T1000 (cell line): ENCODE results near the gene CNTN2.

Experiments used
- DNase-seq: peaks from one replicate; lab custom pipeline; 2025; ENCODE audit warnings: mixed read lengths; lab: John Stamatoyannopoulos, UW

The CNTN2 gene

DNA sequence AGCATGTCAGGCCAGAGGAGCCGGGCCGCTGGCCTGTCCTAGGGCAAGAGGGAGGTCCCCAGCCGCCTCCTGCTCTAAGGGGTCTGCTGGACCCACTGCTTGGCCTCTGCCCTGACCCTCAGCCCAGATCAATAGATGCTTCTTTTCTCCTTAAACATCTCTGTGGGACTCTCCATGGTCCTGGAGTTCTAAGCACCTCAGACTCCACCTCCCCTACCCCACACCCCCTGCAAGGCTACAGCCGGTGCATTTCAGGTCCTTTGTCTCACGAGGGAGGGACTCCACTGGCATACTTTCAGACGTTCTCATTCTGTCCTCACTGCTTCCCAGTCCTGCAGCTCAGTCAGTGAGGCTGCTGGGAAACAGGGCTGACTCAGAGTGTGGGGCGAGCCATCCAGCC is 11.0 kb downstream of the CNTN2 start:
- no peak for DNase-seq

DNA sequence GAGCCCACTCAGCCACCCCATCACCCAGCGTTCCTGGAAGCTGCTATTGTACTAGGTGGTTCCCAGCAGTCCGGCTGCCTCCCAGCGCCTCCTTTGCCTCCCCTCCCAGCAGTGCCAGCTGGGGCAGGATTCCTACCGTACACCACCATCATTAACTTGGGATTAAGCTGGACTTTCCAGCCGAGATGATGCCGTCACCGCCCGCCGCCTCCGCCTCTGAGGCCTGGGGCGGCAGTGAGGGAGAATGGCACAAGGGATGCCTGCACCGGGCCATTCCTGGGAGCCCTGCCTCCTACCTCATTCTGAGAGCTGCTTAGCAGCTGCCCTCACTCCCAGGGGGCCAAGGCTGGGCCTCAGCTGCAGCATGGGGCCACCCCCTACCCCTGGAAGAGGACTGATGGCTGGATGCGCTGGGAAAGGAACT is 13.2 kb downstream of the CNTN2 start:
- no peak for DNase-seq

DNA sequence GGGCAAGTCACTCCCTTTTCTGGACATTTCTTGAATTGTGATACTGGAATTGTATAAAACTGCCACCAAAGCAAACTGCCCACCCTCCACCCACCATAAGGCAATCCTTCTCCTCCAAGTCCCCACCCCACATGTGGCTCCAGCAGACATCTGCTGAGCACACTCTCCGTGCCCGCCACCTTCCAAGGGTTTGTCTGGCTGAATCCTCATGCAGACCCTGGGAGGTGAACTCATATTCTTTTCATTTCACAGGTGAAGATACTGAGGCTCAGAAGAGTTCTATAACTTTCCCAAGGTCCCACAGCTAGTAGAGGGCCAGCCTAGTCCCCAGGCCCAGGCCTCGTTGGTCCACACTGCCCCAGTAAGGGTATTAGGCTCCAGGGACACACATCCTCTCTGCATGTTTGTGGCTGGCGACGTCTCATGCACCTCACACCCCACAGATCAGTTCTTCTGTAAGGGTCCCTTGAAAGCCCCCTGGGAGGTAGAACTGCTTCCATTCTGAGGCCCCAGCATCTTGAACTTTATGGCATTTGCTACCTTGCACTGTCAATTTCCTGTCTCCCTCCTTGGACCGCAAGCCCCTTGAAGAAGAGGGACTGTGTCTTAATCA is 14.1 kb downstream of the CNTN2 start:
- no peak for DNase-seq

DNA sequence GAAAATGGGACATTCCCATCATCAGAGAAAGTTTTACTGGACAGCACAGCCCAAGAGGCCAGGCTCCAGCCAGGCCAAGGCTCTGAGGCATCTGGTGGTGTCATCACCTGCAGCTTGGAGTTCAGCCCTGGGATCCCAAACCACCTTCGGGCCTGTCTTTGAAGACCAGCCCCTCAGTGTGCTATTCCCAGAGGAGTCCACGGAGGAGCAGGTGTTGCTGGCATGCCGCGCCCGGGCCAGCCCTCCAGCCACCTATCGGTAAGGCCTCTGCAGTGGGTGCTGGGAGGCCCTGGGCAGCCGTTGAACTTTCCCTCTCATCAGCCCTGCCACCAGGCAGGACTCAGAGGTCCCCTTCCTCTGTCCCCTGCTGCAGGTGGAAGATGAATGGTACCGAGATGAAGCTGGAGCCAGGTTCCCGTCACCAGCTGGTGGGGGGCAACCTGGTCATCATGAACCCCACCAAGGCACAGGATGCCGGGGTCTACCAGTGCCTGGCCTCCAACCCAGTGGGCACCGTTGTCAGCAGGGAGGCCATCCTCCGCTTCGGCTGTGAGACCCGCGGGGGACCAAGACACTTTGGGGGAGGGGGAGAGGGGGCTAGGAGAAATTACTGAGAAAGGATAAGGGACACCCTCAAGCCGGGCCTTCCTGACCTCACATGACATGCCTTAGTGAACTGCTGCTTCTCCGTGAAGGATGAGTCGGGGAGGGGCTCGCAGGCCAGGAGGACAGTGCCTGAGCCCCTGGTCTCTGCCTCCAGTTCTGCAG is 15.0 kb downstream of the CNTN2 start:
- DNase-seq: no peak

DNA sequence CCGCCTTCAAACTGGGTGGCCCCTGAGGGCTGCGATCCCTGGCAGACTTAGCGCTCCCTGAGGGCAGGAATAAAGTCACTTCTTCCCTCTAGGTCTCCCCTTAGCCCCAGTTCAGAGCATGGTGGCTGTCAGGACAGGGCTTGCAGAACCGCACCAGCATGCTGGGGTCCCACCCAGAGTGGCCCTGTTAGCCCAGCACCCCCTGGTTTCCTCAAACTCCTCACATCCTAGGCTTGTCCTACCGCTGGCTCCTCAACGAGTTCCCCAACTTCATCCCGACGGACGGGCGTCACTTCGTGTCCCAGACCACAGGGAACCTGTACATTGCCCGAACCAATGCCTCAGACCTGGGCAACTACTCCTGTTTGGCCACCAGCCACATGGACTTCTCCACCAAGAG is 15.8 kb downstream of the CNTN2 start:
- no peak for DNase-seq

DNA sequence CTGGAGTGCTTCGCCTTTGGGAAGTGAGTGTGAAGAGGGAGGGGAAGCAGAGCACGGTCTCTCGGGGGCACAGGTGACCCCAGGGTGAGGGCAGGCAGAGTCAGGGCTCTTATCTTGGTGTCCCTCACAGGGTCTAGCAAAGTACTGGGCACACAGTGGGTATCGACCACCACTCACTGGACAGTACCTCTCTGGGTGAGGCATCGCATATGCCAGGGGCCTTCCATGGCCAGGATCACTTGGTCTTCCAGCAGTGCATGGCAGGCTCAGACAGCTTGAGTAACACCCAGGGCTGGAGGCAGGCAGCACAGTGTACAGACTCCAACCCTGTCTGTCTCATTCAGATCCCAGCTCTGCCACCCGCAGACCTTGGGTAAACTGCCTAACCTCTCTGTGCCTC is 16.6 kb downstream of the CNTN2 start:
- no peak for DNase-seq

DNA sequence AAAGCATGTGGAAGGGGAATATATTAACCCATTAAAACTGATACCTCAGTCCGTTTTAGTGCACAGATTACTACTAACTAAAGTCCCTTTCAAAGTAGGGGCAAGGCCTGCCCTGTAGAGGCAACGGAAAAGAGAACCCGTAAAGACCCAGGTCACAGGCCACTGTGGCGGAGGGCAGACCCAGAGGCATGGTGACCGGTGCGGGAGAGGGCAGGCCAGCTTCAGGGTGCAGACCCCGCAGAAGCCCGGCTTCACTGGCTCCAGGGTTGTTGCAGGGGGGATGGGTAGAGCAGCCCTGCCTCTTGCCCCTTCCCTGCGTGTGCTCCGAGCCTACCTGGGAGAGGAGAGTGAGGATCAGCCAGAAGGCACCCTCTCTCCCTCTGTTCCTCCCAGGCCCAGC is 17.7 kb downstream of the CNTN2 start:
- no peak for DNase-seq

DNA sequence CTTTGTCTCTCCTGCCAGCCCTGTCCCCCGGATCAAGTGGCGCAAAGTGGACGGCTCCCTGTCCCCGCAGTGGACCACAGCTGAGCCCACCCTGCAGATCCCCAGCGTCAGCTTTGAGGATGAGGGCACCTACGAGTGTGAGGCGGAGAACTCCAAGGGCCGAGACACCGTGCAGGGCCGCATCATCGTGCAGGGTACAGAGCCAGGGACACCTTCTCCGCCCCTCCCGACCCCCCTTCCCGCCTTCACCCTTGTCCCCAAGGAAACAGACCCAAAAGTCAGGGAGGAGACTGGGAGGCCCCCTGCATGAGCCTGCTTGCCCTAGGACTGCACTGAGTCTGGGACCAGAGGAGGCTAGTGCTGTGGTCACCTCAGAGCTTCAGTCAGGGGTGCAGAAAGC is 18.2 kb downstream of the CNTN2 start:
- no peak for DNase-seq

DNA sequence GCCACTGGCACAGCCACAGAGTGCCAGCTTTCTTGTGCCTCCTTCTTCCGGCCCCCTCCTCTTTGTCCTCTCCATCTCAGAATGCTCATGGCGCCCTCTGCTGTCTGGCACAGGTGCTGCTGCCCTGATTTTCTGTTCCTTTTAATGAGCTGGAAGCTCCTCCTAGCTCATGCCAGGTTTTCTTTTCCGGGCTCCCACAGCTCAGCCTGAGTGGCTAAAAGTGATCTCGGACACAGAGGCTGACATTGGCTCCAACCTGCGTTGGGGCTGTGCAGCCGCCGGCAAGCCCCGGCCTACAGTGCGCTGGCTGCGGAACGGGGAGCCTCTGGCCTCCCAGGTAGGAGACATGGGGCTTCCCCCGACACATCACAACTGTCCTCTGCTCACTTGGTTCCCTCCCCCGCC is 18.7 kb downstream of the CNTN2 start:
- DNase-seq: no peak

DNA sequence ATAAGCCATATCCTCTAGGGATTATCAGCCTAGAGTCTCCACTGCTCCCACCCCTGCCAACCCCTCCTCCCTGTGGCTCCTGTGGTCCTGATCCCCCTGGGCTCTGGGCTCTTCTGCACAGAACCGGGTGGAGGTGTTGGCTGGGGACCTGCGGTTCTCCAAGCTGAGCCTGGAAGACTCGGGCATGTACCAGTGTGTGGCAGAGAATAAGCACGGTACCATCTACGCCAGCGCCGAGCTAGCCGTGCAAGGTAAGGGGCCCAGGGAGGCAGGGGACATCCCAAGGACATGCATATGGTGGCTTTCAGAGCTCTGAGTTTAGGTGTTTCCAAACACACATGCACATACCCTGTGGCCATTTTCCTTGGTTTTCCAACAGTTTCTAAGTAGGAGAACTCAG is 19.3 kb downstream of the CNTN2 start:
- DNase-seq: no peak

DNA sequence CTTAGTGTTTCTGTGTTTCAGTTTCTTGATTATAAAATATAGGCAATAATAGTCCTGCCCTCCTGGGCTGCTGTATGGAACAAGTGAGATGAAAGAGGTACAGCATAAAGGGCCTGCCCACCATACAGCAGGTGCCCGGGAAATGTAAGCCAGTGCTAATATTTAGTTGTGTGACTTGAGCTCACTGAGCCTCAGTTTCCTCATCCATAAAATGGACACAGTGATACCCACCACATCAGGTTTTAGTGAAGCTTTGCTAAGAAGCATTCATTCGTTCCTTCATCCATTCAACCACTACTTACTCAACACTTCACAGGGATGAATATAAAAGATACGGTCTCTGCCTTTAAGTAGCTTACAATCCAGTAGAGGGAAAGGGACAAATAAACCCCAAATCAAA is 19.9 kb downstream of the CNTN2 start:
- no peak for DNase-seq

DNA sequence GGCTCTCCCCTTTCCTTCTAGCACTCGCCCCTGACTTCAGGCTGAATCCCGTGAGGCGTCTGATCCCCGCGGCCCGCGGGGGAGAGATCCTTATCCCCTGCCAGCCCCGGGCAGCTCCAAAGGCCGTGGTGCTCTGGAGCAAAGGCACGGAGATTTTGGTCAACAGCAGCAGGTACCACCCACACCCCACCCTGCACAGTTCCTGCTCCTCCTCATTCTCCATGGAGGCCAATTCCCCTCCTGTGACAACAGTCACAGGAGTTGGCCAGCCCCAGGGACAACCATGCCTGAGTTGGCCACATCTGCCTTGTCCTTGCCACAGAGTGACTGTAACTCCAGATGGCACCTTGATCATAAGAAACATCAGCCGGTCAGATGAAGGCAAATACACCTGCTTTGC is 21.3 kb downstream of the CNTN2 start:
- no peak for DNase-seq

DNA sequence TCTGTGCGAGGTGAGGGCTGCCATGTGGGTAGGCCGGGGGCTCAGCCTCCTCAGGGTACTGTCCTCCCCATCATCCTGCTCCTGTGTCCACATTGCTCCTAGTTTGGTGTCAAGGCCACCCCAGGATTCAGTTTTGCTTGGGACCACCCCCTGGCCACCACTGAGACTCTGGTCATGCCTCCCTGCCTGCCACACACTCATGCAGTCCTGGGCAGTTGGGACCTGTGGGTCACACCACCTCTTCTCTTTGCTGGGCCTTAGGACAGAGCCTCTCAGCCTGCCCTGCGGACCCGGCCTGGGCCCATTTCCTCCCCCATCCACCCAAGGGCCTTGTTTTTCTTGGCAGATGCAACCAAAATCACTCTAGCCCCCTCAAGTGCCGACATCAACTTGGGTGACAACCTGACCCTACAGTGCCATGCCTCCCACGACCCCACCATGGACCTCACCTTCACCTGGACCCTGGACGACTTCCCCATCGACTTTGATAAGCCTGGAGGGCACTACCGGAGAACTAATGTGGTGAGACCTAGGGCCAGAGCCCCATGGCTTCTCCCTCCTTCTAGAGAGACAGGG is 21.8 kb downstream of the CNTN2 start:
- DNase-seq: no peak

DNA sequence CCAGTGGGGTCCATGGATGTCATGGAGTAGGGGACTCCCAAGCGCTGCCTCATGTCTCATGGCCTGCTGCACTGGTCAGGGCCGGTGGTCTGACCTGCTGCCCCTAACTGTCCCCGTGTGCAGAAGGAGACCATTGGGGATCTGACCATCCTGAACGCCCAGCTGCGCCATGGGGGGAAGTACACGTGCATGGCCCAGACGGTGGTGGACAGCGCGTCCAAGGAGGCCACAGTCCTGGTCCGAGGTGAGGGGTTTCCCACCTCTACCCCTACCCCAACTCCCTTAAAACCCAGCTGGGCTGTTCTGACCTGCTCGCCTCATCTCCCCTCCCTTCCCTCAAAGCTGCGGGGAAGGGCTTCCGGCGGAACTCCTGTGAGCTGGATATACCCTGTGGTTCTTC is 22.7 kb downstream of the CNTN2 start:
- no peak for DNase-seq

DNA sequence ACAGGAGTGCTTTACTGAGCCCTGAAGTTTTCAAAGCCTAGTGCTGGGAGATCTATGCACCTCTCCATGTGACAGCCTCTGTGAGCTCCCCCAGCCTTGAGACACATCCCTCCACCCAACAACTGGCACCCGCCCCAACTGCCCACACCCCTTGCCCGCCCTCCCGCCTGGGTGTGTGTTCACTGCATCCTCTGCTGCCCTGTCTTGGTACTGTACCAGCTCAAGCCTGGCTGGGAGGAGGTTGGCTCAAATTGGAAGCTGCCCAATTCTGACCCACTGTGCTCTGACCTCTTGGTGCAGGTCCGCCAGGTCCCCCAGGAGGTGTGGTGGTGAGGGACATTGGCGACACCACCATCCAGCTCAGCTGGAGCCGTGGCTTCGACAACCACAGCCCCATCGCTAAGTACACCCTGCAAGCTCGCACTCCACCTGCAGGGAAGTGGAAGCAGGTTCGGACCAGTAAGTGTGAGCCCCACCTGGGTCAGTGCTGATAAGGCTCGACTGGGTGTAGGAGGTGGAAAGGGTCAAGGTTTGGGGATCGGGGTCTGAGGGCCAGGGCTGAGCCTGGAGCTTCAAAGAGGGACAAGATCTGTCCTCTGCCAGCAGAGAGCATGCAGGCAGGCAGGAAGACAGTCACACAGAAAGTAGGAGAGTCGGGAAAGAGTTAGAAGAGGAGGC is 23.3 kb downstream of the CNTN2 start:
- no peak for DNase-seq

DNA sequence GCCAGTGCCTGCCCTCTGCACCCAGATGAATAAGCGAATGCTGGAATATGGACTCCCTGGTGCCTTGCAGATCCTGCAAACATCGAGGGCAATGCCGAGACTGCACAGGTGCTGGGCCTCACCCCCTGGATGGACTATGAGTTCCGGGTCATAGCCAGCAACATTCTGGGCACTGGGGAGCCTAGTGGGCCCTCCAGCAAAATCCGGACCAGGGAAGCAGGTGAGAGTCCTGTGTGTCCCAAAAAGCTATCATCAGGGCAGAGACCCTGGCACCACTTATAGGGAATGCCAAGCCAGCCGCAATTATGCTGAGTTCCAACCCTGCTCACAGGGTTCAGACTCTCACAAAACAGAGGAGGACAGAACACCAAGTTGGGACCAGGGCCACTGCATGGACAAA is 24.0 kb downstream of the CNTN2 start:
- DNase-seq: no peak

DNA sequence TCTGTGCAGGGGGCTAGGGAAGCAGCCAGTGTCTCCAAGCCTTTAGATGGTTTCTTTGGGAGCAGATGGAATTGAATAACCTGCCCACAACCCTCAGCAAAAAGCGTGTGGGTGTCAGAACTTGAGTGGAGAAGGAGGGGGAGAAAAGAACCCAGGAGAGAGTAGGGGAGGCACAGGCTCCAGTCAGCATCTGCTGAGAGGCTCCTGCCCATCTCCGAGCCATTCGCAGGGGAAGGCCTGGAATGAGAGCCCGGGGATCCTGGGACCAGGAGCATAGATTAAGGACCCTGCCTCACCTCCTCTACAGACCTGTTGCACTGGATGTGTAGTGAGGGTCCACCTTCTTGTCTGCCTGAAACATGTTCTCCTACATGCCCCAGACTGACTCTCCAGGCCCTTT is 25.0 kb downstream of the CNTN2 start:
- no peak for DNase-seq

DNA sequence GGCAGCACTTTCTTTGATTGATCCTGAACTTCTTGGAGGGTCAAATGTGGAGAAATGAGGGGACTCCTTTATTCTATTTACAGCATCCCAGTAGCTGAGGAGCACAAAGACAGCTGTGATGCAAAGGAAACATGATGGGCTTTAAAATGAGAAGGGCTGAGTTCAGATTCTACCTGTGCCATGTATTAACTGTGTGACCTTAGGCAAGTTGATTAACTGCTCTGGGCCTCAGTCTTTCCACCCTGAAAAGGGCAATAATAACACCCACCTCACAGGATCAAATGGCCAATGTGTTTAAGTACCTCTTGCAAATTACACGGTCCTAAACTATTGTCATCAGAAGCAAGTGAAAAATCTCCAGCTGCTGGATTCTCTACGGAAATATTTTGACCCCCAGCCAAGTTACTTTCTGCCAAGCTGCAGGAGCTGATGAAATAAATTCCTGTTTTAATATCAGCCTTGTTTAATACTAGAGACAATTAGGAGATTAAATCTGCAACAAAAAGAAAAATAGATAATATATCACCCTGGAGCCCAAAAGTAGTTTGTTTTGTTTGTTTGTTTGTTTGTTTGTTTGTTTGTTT is 25.5 kb downstream of the CNTN2 start:
- DNase-seq: no peak

DNA sequence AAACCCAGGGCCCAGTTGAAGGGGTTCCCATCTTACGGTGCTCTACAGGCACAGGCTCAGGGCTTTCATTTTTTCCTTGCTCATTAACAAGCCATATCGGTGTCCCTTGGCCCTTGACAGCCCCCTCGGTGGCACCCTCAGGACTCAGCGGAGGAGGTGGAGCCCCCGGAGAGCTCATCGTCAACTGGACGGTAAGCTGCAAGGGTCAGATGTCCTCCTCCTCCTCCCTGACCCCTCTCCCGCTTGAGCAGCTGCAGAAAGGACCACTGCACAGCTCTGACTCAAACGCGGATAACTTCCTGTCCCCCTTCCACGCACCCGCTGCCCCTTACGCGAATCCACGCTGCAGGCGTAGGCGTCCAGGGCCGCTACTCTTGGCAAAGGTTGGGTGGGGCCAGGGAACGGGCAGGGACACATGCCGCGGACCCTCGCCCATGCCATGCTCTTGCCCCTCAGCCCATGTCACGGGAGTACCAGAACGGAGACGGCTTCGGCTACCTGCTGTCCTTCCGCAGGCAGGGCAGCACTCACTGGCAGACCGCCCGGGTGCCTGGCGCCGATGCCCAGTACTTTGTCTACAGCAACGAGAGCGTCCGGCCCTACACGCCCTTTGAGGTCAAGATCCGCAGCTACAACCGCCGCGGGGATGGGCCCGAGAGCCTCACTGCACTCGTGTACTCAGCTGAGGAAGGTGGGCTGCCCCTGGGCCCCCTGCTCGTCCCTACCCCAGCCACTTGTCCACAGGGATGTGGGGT is 26.5 kb downstream of the CNTN2 start:
- no peak for DNase-seq

DNA sequence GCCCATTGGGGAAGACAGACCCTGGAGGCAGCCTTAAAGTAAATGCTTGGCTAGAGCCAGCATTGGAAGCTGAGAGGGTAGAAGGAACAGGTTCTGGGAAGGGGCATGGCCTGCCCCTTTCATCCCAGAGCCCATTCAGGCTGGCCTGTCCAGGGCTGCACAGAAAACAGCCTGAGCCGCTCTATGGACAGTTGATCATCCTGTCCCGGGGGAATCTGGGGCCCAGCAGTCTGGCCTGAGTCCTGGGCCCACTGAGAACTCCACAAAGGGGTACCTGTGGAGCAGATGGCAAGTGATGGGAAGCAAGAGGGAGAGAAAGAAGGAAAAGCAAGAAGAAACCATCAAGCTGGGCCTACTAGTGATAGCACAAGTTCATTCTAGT is 28.0 kb downstream of the CNTN2 start:
- no peak for DNase-seq

DNA sequence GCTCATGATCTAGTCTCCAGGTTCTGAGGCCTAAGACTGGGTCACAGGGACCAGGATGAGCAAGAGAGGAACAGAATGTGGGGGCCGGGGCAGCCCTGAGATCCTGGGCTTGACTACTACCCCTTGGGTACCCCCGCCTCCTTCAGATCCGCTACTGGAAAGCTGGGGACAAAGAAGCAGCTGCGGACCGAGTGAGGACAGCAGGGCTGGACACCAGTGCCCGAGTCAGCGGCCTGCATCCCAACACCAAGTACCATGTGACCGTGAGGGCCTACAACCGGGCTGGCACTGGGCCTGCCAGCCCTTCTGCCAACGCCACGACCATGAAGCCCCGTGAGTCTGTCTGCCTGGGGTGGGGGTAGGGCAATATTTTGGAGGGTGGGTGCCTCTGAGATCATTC is 28.8 kb downstream of the CNTN2 start:
- DNase-seq: no peak

DNA sequence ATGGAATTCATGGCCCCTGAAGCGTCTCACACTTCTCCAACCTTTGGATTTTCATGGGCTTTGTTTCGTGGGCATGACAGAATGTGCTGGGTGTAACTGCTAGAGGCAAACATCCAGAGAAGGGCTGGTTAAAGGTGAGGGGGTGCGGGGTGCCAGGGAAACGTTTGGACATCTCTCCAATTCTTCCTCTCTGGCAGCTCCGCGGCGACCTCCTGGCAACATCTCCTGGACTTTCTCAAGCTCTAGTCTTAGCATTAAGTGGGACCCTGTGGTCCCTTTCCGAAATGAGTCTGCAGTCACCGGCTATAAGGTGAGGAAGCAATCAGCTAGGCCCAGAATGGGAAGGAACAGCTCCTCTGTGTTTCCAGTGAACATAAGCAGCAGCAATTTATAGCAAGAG is 29.3 kb downstream of the CNTN2 start:
- no peak for DNase-seq
